Measurements from ENCODE around the gene NPBWR2. TPM values are rescaled to one million over a fixed set of nuclear protein-coding genes. Genes with fewer than 3 reads are reported as not detected.

Gene NPBWR2
- total RNA-seq, 2 donors from 2014 or later = not detected

DNA sequence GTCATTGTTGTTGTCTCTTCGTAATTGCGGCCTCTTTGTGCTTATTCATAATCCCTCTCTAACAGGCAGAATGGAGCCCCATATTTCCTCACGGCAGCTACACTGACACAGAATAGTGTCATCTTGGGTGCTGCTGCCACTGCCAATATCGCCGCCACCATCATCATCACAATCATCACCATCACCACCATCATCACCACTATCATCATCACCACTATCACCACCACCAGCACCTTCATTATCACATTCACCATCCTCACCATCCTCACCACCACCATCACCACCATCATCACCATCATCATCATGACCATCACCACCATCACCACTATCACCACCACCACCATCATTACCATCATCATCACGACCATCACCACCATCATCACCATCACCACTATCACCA is 10.8 kb downstream of the NPBWR2 start:
- TF ChIP-seq, protein P1, sequence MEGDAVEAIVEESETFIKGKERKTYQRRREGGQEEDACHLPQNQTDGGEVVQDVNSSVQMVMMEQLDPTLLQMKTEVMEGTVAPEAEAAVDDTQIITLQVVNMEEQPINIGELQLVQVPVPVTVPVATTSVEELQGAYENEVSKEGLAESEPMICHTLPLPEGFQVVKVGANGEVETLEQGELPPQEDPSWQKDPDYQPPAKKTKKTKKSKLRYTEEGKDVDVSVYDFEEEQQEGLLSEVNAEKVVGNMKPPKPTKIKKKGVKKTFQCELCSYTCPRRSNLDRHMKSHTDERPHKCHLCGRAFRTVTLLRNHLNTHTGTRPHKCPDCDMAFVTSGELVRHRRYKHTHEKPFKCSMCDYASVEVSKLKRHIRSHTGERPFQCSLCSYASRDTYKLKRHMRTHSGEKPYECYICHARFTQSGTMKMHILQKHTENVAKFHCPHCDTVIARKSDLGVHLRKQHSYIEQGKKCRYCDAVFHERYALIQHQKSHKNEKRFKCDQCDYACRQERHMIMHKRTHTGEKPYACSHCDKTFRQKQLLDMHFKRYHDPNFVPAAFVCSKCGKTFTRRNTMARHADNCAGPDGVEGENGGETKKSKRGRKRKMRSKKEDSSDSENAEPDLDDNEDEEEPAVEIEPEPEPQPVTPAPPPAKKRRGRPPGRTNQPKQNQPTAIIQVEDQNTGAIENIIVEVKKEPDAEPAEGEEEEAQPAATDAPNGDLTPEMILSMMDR (IDR thresholded peaks at IDR 0.05) = no peak
- no peaks in the 10 kb centered on the region for H3K9me3 ChIP-seq
- H3K4me1 ChIP-seq = no peaks in the 10 kb centered on the region
- DNase-seq (ENCODE audit: low spot score) = no peak
- H3K27ac ChIP-seq = no peak overlapping the region
- H3K4me3 ChIP-seq = no peak overlapping the region
- no peaks in the 10 kb centered on the region for H3K27me3 ChIP-seq
- H3K36me3 ChIP-seq = no peaks in the 10 kb centered on the region

GRCh38 chr20:64095927-64096326 is 11.4 kb downstream of the NPBWR2 start:
- DNase-seq (ENCODE audit: low spot score) = no peak
- TF ChIP-seq, protein P1 (IDR thresholded peaks at IDR 0.05) = no peak
- Histone ChIP-seq H3K4me1 (no peaks in the 10 kb centered on the region), H3K9me3 (no peaks in the 10 kb centered on the region), H3K4me3 (no peak overlapping the region), H3K27ac (no peak overlapping the region), H3K27me3 (no peaks in the 10 kb centered on the region), H3K36me3 (no peaks in the 10 kb centered on the region)

GRCh38 chr20:64095455-64095854 is 11.9 kb downstream of the NPBWR2 start:
- Histone ChIP-seq H3K9me3 (no peaks in the 10 kb centered on the region), H3K27me3 (no peaks in the 10 kb centered on the region), H3K36me3 (no peaks in the 10 kb centered on the region), H3K4me3 (no peak overlapping the region), H3K4me1 (no peaks in the 10 kb centered on the region), H3K27ac (no peak overlapping the region)
- DNase-seq (ENCODE audit: low spot score) = no peak
- TF ChIP-seq, protein P1 (IDR thresholded peaks at IDR 0.05) = no peak

- no peaks in the 10 kb centered on the region for H3K9me3 ChIP-seq
- H3K4me3 ChIP-seq = no peak overlapping the region
- H3K27me3 ChIP-seq = no peaks in the 10 kb centered on the region
- TF ChIP-seq, protein P1 (IDR thresholded peaks at IDR 0.05) = no peak
- no peak overlapping the region for H3K27ac ChIP-seq
- H3K36me3 ChIP-seq = no peaks in the 10 kb centered on the region
- DNase-seq (ENCODE audit: low spot score) = no peak
- no peaks in the 10 kb centered on the region for H3K4me1 ChIP-seq
Measured at GRCh38 chr20:64093013-64093503, 14.3 kb downstream of the NPBWR2 start.

DNA sequence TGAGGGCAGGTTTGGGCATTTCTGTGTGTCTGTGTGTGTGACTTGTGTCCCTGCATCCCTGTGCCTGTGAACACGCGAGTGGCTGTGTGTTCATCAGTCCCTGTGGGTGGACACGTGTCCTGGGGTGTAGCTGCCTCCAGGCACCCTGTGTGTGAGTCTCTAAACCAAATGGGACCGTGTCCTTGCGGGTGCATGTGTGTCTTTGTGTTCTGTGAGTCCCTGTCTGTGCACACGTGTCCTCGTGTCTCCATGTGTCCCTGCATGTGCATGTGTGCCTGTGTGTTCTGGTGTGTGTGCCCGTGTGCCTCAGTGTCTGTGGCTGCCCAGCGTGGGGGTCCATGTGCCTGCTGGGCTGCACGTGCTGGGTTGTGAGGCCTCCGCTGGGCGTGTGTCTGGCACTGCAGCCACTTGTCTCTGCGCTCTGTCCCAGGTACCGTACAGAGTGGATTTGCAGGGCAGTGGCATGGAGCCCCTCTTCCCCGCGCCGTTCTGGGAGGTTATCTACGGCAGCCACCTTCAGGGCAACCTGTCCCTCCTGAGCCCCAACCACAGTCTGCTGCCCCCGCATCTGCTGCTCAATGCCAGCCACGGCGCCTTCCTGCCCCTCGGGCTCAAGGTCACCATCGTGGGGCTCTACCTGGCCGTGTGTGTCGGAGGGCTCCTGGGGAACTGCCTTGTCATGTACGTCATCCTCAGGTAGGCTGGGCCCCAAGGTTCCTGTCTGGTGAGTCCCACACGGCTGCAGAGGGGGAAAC is 14.9 kb downstream of the NPBWR2 start:
- H3K9me3 ChIP-seq = no peaks in the 10 kb centered on the region
- no peak overlapping the region for H3K4me3 ChIP-seq
- DNase-seq (ENCODE audit: low spot score) = no peak
- H3K36me3 ChIP-seq = no peaks in the 10 kb centered on the region
- TF ChIP-seq, protein P1 (IDR thresholded peaks at IDR 0.05) = no peak
- H3K27me3 ChIP-seq = no peaks in the 10 kb centered on the region
- no peak overlapping the region for H3K27ac ChIP-seq
- no peaks in the 10 kb centered on the region for H3K4me1 ChIP-seq

- DNase-seq (ENCODE audit: low spot score) = no peak
- TF ChIP-seq, protein P1 (IDR thresholded peaks at IDR 0.05) = no peak
- H3K4me1 ChIP-seq = no peaks in the 10 kb centered on the region
- no peak overlapping the region for H3K4me3 ChIP-seq
- H3K27me3 ChIP-seq = no peaks in the 10 kb centered on the region
- H3K27ac ChIP-seq = no peak overlapping the region
- no peaks in the 10 kb centered on the region for H3K9me3 ChIP-seq
- H3K36me3 ChIP-seq = no peaks in the 10 kb centered on the region
Measured at GRCh38 chr20:64091770-64092169, 15.6 kb downstream of the NPBWR2 start.
